ENCODE results near the gene XAB2.

- TF ChIP-seq CTCF (IDR thresholded peaks at IDR 0.05): no peak
- no peak for TF ChIP-seq POLR2A (IDR thresholded peaks at IDR 0.05)
These were observed 7.0 kb upstream of the XAB2 start for GRCh38 chr19:7636317-7636690.

All from adrenal gland (tissue), 5 donors.